Measurements from ENCODE around the gene GSTT2.
"Not testable (repeated sequence)": the region's sequence is repeated elsewhere in the genome, so short reads cannot be mapped to it uniquely, and the experiment has no call there.

The GSTT2 gene

DNA sequence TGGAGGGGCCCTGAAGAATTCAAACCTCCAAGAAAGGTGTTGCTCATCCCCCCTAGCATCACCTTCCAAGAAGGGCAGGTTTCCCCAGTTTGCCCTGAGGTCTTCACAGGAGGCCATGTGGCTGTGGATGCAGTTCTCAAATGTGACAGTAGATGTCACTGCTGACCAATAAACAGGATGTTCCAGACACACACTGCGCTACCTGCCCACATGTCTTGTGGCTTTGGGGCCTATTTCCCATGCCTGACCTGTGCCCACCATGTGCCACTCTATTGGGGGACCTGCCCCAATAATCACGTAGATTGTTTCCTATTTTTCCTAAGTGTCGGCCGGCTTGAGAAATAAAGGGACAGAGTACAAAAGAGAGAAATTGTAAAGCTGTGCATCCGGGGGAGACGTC, 4.5 kb downstream of the GSTT2 start:
- H3K4me3 ChIP-seq (replicated peaks; ENCODE audit: low read depth, low read length), result no peak overlapping the region
- DNase-seq (ENCODE audit: low read depth), result peak; percentile 39
- TF ChIP-seq, protein P1, sequence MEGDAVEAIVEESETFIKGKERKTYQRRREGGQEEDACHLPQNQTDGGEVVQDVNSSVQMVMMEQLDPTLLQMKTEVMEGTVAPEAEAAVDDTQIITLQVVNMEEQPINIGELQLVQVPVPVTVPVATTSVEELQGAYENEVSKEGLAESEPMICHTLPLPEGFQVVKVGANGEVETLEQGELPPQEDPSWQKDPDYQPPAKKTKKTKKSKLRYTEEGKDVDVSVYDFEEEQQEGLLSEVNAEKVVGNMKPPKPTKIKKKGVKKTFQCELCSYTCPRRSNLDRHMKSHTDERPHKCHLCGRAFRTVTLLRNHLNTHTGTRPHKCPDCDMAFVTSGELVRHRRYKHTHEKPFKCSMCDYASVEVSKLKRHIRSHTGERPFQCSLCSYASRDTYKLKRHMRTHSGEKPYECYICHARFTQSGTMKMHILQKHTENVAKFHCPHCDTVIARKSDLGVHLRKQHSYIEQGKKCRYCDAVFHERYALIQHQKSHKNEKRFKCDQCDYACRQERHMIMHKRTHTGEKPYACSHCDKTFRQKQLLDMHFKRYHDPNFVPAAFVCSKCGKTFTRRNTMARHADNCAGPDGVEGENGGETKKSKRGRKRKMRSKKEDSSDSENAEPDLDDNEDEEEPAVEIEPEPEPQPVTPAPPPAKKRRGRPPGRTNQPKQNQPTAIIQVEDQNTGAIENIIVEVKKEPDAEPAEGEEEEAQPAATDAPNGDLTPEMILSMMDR (IDR thresholded peaks at IDR 0.05; ENCODE audit: low read length, missing control alignments), result peak; percentile 49

DNA sequence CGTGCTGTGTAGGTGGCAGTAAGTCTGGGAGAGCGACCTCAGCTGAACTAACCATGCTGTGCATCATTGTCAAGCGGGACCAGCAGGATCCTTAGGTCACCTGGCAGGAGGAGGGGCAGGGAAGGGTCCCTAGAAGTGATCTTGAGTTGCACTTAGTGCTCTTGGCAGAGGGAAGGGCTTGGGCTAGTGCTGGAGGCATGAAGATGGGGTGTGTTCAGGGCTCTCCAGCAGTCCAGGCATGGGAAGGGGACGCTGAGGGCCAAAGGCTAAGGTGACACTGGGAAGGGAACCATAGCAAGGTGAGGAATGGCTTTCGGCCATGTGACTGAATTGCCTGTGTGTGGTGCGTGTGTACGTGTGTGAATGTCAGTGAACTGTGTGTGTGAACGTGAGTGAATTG, 6.2 kb downstream of the GSTT2 start:
- not testable (repeated sequence) for DNase-seq (ENCODE audit: low read depth); H3K4me3 ChIP-seq (replicated peaks; ENCODE audit: low read depth, low read length)

DNA sequence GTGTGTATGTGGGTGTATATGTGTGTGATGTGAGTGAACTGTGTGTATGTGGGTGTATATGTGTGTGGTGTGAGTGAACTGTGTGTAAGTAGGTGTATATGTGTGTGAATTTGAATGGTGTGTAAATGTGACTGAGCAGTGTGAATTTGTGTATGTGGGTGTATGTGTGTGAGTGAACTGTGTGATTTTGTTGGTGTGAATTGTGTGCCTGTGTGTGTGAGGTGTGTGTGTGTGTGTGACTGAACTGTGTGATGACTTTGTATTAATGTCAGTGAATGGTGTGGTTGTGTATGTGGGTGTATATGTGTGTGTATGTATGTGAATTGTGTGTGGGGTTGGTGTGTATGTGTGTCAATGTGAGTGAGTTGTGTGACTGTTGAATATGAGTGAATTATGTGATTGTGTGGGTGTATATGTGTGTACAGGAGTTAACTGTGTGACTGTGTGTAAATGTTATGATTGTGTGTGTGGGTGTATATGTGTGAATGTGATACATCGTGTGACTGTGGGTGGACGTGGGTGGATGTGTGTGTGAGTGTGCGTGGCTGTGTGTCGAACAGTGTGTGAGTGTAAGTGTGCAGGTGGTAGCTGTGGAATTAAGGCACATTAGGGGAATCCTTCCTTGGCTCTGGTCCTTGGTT, 6.7 kb downstream of the GSTT2 start:
- DNase-seq (ENCODE audit: low read depth); H3K4me3 ChIP-seq (replicated peaks; ENCODE audit: low read depth, low read length): not testable (repeated sequence)

DNA sequence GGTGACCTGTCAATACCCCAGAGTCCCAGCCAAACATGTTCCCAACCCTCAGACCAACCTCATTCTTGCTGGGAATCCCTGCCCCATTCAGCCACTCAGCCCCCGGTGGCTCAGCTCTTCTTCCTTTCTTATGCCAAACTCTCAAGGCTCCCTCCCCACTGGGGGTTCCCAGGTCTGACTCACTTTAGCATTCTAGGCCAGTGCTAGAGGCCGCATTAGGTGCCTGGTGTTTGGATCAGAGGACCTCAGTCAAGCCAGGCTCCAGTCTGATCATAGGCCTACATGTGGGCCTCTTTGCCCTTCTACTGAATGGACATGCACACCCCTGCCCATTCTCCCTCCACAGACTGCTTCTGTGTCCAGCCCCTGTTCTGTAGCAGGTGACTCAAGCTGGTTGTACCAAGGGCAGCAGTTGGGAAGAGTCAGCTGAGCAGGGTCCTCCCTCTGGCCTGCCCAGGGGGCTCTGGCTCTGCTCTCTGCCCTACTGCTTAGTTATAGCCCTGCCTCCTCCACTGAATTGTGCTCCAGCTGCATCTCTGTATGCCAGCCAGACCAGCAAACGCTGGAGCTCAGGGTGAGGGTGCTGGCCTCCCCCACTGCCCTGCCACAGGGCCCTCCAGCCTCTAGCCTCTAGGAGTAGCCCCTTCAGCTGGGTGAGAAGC, 9.8 kb downstream of the GSTT2 start:
- H3K4me3 ChIP-seq (replicated peaks; ENCODE audit: low read depth, low read length); DNase-seq (ENCODE audit: low read depth): not testable (repeated sequence)

DNA sequence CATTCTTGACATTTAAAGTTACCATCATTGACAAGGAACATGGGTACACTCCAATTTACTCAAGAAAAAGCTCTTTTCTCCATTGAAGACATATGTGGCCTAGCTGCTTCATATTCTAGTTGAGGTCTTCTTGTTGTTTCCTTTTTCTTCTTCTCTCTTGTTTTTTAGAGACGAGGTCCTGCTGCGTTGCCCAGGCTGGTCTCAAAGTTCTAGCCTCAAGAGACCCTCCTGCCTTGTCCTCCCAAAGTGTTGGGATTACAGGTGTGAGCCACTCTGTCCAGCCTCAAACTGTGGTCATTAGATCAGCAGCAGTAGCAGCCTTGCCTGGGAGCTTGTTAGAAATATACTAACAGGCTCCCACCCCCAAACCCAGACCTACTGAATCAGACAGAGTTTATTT, 13.1 kb downstream of the GSTT2 start:
- not testable (repeated sequence) for DNase-seq (ENCODE audit: low read depth)

DNA sequence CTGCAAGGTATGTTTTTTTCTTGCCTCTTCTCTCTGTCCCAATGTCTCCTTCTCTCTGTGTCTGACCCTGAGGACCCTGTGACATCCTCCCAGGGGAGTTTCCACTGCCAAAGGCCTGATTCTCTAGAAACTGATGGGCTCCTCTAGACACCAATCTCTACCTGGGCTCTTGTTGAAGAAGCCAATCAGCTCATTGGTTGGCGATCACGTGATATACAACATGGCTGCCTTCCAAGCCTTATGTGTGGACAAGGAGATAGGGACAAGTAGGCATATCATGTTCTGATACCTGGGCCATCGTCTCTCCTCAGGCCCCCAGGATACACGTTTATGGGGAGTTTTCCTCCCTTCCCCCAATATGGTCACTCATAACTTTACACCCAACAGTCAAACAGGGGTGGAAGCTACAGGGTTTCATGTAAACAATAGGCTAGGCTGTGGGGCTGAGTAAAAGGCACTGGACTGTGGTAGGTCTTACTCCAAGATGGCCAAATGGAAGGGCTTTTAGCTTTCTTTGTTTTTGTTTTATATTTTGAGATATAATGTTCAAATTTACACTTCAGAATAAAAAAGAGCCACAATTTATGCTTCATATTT, 13.7 kb downstream of the GSTT2 start:
- not testable (repeated sequence) for H3K4me3 ChIP-seq (replicated peaks; ENCODE audit: low read depth, low read length); DNase-seq (ENCODE audit: low read depth)

More for the DNA sequence above, 13.1 kb downstream of the GSTT2 start:
- H3K4me3 ChIP-seq (replicated peaks; ENCODE audit: low read depth, low read length), result not testable (repeated sequence)

DNA sequence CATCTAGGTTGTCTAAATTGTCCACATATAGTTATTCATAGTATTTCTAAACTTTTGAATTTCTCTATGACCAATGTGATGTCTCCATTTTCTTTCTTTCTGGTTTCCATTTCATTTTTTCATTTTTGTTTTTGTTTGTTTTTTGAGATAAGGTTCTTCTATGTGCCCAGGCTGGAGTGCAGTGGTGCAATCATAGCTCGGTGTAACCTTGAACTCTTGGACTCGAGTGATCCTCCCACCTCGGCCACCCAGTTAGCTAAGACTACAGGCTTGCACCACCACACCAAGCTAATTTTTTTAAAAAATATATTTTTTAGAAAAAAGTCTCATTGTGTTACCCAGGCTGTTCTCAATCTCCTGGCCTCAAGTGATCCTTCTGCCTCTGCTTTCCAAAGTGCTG, 17.2 kb downstream of the GSTT2 start:
- TF ChIP-seq, protein P1 (IDR thresholded peaks at IDR 0.05; ENCODE audit: low read length, missing control alignments), result no peak
- DNase-seq (ENCODE audit: low read depth), result no peak
- H3K4me3 ChIP-seq (replicated peaks; ENCODE audit: low read depth, low read length), result no peak overlapping the region

DNA sequence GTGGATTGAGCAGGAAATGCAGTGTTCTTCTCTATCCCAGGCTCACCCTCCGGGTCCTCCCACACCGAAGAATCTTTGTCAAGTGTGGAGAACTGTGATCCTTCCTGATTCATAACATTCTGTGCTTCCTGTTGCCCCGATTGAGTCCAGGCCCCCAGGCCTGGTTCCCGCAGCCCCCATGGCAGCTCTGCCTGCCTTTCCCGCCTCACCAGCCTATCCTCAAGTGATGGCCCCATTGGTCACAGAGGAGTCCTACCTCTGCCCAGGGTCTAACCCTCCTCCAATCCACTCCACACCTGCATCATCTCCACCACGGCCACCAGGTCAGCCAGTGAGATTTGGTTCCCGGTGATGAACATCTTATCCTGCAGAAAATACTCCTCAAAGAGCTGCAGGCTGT, 19.8 kb downstream of the GSTT2 start:
- not testable (repeated sequence) for DNase-seq (ENCODE audit: low read depth); H3K4me3 ChIP-seq (replicated peaks; ENCODE audit: low read depth, low read length)

DNA sequence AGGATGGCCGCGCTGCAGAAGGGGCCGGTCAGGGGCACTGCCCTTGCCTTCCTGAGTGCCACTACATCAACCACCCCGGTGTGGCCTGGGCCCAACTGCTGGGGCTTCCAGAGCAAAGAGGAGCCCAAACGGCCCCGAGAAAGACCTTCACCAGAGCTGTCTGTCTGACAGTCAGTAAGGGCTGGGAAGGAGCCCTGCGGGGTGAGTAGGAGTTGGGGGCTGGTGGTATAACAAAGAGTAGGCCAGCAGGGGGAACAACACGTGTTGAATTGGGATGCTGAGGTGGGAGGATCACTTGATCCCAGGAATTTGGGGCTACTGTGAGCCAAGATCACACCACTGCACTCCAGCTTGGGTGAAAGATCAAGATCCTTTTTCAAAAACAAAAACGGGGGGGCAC, 21.4 kb downstream of the GSTT2 start:
- TF ChIP-seq, protein P1 (IDR thresholded peaks at IDR 0.05; ENCODE audit: low read length, missing control alignments), result no peak
- no peak for DNase-seq (ENCODE audit: low read depth)

DNA sequence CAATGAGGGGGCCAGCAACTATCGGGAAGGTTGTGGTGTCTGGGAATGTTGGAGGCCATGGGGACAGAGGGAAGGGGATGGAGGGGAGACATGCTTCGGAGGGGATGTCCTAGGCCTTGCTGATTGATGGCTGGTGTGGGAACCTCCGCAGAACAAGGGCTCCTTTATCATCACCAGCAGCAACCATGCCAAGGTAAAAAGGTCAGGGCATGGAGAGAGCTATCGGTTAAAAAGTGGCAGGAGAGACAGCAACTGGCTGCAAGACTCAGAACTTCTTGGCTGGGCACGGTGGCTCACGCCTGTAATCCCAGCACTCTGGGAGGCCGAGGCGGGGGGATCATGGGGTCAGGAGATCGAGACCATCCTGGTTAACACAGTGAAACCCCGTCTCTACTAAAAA, 22.3 kb downstream of the GSTT2 start:
- TF ChIP-seq, protein P1 (IDR thresholded peaks at IDR 0.05; ENCODE audit: low read length, missing control alignments), result no peak
- DNase-seq (ENCODE audit: low read depth), result no peak

More for the DNA sequence above, 21.4 kb downstream of the GSTT2 start:
- no peak overlapping the region for H3K4me3 ChIP-seq (replicated peaks; ENCODE audit: low read depth, low read length)

More for the DNA sequence above, 22.3 kb downstream of the GSTT2 start:
- no peak overlapping the region for H3K4me3 ChIP-seq (replicated peaks; ENCODE audit: low read depth, low read length)

Data from fibroblast of pulmonary artery (primary cell).